ENCODE measurements around the gene SENP1.

The SENP1 gene

GRCh38 chr12:48034835-48035805 is 70.8 kb downstream of the SENP1 start:
- no peak for DNase-seq

- no peak for DNase-seq
Observed at GRCh38 chr12:48033451-48033850, 72.4 kb downstream of the SENP1 start.

GRCh38 chr12:48032597-48032996 is 73.3 kb downstream of the SENP1 start:
- DNase-seq = peak; percentile 3

- DNase-seq = no peak
Observed at GRCh38 chr12:48031135-48031960, 74.5 kb downstream of the SENP1 start.

GRCh38 chr12:48030173-48030650 is 75.7 kb downstream of the SENP1 start:
- DNase-seq = no peak

- no peak for DNase-seq
Observed at GRCh38 chr12:48029491-48030172, 76.2 kb downstream of the SENP1 start.

- DNase-seq = no peak
Observed at GRCh38 chr12:48028541-48029431, 77.1 kb downstream of the SENP1 start.

- no peak for DNase-seq
Observed at GRCh38 chr12:48027183-48028002, 78.5 kb downstream of the SENP1 start.

- no peak for DNase-seq
Observed at GRCh38 chr12:48026060-48026827, 79.6 kb downstream of the SENP1 start.

GRCh38 chr12:48025281-48025680 is 80.6 kb downstream of the SENP1 start:
- DNase-seq = no peak

- no peak for DNase-seq
Observed at GRCh38 chr12:48024735-48025134, 81.1 kb downstream of the SENP1 start.

- no peak for DNase-seq
Observed at GRCh38 chr12:48023386-48023785, 82.5 kb downstream of the SENP1 start.

GRCh38 chr12:48022676-48023385 is 83.0 kb downstream of the SENP1 start:
- no peak for DNase-seq

GRCh38 chr12:48022180-48022521 is 83.7 kb downstream of the SENP1 start:
- no peak for DNase-seq

- DNase-seq = no peak
Observed at GRCh38 chr12:48021485-48022179, 84.2 kb downstream of the SENP1 start.

GRCh38 chr12:48019639-48020265 is 86.1 kb downstream of the SENP1 start:
- DNase-seq = no peak

GRCh38 chr12:48018618-48018995 is 87.3 kb downstream of the SENP1 start:
- no peak for DNase-seq

GRCh38 chr12:48017921-48018617 is 87.8 kb downstream of the SENP1 start:
- DNase-seq = no peak
